NCI-H524 treated with DMSO at 0.1 percent for 48 hours (cell line): ENCODE results near the gene HACD3.
A peak's percentile ranks its signal among the peaks of the same experiment; 100 is the strongest.

Experiments used
- DNase-seq: peaks from one replicate; lab custom pipeline; 2025; lab: John Stamatoyannopoulos, UW

The HACD3 gene, protein sequence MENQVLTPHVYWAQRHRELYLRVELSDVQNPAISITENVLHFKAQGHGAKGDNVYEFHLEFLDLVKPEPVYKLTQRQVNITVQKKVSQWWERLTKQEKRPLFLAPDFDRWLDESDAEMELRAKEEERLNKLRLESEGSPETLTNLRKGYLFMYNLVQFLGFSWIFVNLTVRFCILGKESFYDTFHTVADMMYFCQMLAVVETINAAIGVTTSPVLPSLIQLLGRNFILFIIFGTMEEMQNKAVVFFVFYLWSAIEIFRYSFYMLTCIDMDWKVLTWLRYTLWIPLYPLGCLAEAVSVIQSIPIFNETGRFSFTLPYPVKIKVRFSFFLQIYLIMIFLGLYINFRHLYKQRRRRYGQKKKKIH

DNA sequence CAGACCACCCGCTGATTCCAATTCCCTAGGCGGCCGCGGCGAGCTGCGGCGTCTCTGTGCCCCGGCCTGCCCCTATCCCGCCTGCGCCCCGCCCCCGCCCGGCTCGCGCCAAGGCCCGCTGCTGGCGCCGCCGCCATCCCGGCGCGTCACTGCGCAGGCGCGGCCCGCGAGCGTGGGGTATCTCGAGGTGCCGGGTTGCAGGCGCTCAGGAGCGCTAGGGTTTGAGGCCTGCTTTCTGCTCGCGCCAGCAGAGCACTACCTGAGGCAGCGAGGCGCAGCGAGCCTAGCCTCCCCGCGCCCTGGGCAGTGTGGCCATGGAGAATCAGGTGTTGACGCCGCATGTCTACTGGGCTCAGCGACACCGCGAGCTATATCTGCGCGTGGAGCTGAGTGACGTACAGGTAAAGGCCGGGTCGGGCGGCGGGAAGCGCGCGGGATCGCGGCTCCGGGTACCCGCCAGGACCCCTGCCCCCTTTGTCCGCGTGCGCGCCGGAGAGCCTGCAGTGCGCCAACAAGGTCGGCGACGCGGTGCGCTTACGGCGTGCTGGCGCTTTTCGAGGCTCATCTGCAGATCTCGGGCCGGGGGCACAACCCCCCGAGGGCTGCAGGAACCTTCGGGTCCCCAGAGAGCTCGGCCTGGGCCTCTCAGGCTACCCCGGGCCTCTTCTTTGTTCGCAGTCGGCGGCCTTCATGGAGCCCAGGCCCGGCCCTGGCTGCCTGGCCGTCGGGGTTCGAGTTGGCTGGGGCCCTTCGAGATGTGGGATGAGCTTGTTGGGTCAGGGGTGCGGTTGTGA, at the start of gene HACD3:
HACD3 (plus strand) TSS at position 146 of the 794 bp plus-strand sequence; CDS start at position 315, 169 bp downstream.
- peak; percentile 50 for DNase-seq

- DNase-seq = no peak
Observed at GRCh38 chr15:65484876-65485275, 45.4 kb upstream of the HACD3 start.

- DNase-seq = no peak
Observed at GRCh38 chr15:65494076-65494475, 36.2 kb upstream of the HACD3 start.

DNA sequence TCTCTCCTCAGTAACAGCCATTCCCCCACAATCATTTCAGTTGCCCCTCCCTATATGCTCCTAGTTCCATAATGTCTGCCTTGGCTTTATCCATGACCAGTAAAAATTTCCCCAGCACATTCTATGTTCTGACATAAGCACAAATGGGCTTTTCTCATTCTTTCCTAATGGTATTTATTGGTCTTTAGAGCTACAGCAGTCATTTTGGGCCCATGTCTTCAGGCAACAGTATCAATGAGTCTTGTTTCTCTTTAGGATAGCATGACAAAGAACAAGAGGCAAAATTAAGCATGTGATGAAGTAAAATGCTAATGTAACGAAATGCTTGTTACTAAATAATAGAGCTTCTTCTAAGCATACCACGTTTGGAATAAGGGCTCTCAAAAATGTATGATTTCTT, 20.9 kb upstream of the HACD3 start:
- DNase-seq = no peak

- no peak for DNase-seq
Observed at GRCh38 chr15:65512189-65512588, 18.1 kb upstream of the HACD3 start.

DNA sequence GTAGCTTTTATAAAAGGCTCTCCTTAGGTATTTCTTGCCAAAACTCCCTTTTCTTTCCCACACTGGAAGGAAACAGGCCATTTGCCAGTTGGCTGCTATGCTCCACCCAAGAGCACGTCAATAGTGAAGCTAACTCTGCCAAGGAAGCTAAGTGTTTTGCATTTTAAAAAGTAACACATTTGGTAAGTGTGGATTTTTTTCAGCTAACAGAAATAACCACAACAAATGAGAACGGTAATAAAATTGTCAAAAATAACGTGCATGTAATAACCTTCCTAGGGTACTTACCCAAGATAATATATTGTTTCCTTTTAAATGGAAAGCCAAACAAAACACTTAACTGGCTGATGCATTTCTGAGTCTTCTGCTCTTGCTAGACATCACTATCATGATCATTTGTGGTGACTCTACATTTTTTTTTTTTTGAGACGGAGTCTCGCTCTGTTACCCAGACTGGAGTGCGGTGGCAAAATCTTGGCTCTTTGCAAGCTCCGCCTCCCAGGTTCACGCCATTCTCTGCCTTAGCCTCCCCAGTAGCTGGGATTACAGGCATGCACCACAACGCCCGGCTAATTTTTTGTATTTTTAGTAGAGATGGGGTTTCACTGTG, 17.4 kb upstream of the HACD3 start:
- DNase-seq = no peak

DNA sequence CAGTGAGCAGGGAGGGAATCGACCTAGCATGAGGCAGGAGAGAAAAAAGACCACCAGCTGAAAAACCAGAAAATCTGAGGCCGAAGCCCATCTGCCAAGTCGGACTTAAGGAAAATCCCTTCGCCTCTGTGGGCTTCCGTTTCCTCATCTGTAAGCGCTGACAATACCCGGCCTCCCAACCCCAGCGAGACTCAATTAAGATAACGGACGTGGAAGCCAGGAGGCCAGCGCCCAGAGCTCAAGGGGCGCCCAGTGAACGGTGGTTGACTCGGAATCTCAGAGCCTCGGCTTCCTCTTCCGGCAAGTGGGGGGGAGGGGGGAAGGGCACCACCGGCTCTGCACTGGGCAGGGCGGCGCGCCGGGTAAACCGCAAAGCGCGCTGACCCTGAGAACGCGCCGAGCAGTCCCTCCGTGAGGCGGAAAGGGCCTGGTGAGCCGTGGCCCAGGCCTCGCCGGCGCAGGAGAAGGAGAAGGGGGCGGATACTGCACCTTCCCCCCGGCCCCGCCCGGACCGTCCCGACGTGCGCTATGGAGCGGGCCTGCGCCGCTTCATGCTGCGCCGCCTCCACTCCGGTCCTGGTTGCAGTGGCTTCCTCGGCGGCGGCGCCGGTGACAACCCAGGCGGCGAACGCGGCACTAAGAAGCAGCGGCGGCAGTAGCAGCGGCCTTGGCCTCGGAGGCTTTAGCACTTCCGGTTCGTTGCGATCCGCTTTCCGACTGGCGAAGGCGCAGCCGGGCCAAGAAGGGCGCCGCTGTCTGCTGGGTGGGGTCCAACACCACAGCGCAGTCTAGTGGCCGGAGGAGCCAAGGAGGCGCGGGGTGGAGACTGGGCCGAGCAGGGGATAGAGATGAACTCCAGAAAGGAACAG, 13.0 kb upstream of the HACD3 start, which contains the start of gene DPP8:
DPP8 (minus strand) TSS at position 693 of the 869 bp plus-strand sequence. CDS start 5,136 bp downstream, outside the sequence.
- DNase-seq = peak; percentile 62

GRCh38 chr15:65517866-65518207, 12.4 kb upstream of the HACD3 start:
- no peak for DNase-seq

DNA sequence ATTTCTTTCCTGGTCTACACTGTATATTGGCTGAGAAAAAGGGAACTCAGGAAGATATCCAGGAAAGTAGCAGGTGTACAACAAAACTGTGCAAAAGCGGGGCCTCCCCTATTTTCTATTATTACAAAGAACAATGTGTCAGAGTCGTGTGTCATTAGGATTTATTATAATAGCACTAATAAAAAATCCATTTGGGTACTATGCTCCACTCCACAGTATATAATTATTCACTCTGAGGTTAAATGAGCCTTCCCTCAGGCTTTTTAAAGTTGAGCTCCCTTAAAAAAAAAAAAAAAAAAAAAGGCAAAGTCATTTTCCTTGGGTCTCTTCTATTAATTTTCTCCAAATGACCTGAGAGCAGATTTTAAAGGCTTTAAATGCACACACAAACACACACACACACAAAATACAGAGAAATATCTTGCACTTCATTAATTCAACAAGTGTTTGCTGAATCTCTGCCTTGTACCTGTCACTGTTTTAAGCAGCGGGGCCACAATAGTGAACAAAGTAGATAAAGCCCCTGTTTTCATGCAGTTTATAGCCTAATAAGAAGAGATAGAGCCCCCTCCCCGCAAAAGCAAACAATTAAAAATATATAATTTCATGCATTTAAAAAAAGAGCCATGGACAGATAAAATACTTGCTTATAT, 11.5 kb upstream of the HACD3 start:
- no peak for DNase-seq

- DNase-seq = no peak
Observed at GRCh38 chr15:65521350-65521749, 8.9 kb upstream of the HACD3 start.

GRCh38 chr15:65524226-65524625, 6.0 kb upstream of the HACD3 start:
- DNase-seq = no peak

DNA sequence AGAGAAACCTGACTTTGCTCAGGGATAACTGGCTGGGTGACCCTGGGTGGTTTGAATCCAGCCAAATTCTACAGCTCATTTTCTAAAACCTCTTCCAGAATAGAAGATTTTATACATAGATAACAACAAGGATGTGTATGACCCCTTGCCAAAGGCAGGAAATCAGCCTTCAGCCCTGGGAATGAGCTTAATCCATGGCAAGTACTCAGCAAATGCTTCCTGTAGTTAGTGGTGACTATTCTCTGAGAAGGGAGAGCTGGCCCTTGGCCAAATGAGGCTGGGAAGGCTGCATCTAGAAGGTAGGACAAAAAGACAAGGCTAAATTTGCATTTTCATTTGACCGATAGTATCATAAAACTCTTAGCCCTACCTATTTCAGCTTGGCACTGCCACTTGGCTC, 4.6 kb upstream of the HACD3 start:
- no peak for DNase-seq

DNA sequence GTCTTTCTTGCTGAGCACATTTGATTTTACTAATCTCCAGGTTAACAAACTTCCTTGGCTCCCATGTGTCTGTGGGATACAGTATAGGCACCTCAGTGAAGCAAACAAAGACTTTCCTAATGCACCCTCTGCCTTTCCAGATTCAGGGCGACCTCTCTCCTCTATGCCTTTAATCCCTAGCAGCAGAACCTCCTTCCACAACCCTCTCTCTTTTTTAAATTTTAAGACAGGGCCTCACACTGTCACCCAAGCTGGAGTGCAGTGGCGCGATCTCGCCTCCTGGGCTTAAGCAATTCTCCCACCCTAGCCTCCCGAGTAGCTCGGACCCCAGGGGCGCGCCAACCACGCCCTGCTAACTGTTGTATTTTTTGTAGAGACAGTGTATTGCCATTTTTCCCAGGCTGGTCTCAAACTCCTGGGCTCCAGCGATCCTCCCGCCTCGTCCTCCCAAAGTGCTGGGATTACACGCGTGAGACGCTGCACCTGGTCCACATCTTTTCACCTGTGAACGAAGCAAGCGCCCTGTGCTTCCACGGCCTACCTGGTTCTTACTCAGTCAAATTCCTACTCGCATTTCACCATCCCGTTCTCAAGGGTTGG, 1.7 kb upstream of the HACD3 start:
- DNase-seq = no peak

DNA sequence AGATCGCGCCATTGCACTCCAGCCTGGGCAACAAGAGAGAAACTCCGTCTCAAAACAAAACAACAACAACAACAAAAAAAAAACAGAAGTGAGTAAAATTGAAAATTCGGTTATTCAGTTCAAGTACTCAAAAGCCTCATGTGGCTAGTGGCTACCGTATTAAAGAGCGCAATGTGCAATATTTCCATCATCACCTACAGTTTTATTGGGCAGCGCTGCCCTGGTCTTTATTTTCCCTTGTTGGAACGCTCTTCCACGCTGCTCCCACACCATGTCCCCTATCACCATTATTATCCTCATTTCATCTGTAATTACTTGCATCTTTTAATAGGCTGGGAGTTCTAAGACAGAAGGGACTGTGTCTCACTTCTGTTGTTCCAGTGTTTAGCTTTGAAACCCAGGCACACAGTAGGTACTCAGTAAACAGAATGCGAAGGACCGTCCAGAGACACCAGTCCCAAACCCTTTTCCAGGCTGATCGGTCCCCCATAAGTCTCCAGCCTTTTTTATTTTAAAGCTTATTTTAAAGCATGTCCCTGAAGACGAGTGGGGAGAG, 423 bp upstream of the HACD3 start:
- DNase-seq = no peak

- DNase-seq = no peak
Observed at GRCh38 chr15:65532738-65533051, 2.4 kb downstream of the HACD3 start.

DNA sequence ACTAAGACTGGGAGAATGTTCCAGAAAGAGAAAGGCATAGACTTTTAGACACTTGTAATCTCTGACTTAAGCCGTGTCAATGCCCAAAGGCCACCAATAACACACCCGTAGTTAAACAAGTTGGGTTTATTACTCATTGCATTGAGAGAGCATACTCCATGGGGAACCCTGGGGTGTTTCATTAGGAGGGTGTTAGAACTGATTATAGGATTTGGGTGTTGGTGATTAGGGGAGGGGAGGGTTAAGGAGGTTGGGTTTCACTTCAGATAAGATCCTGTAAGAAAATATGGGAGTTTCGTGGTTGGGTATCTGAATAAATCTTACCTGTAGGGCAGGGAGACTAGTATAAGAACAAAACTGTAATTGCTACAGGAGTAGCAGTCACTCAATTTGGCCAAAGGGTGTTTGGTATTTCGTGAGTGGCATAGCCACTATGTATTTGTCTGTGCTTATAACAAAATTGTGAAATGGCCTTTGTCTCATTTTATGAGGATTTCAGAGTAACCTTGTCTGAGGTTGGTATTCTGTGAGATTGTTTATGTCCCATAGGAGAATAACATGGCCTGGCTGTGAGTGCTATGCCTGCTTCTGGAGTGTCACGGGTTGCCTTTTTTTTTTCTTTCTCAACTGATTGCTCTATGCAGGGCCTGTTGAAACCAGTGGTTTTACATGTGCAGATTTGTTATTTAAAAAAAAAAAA, 2.9 kb downstream of the HACD3 start:
- DNase-seq = no peak

- no peak for DNase-seq
Observed at GRCh38 chr15:65535192-65535591, 4.9 kb downstream of the HACD3 start.

- DNase-seq = no peak
Observed at GRCh38 chr15:65540314-65540713, 10.1 kb downstream of the HACD3 start.

- DNase-seq = no peak
Observed at GRCh38 chr15:65541231-65541820, 11.1 kb downstream of the HACD3 start.

DNA sequence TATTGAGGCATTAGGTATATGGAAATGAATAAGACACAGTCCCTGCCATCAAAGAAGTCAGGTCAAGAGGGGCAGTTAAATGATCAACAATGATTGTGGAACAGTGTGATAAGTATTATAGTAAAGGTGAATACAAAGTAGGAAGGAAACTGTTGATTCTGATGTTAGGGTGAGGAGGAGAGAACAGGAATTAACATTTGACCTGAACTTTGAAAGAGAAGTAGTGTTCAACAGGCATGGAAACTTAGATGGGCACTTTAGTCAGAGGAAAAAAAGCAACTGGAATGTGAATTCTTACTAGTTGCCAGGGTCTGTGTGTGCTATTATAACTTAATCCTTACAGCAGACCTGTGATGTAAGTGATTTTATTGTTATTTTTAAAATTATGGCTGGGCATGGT, 17.6 kb downstream of the HACD3 start:
- DNase-seq = no peak
